KMS-11 (cell line): ENCODE measurements around the gene ZNF689.

Source experiments
- H2AFZ ChIP-seq: fragments of 200-600 bp; sonication (generic); 2 replicates; pipeline ENCODE4 v1.6.1; 2016; ENCODE audit warnings: antibody characterized with exemption, mixed run types, low read depth
- H3K27ac ChIP-seq: fragments of 200-600 bp; sonication (generic); 2 replicates; pipeline ENCODE4 v1.6.1; 2016; ENCODE audit warnings: mild to moderate bottlenecking, mixed run types
- H3K27me3 ChIP-seq: fragments of 200-600 bp; sonication (generic); 2 replicates; pipeline ENCODE4 v1.6.1; 2017; ENCODE audit warnings: mild to moderate bottlenecking, low read depth, mixed run types, moderate library complexity; ENCODE audit not compliant: insufficient read depth
- H3K36me3 ChIP-seq: fragments of 200-600 bp; sonication (generic); 2 replicates; pipeline ENCODE4 v1.6.1; 2017; ENCODE audit warnings: mild to moderate bottlenecking, mixed run types; ENCODE audit not compliant: insufficient read depth
- H3K4me1 ChIP-seq: fragments of 200-600 bp; sonication (generic); 2 replicates; pipeline ENCODE4 v1.6.1; 2016; ENCODE audit warnings: mild to moderate bottlenecking, low read depth, mixed run types; ENCODE audit not compliant: poor library complexity, severe bottlenecking
- H3K4me2 ChIP-seq: fragments of 200-600 bp; sonication (generic); 2 replicates; pipeline ENCODE4 v1.7.0; 2016; ENCODE audit warnings: mild to moderate bottlenecking, mixed run types
- H3K4me3 ChIP-seq: fragments of 200-600 bp; sonication (generic); IDR thresholded peaks from 2 replicates; pipeline ENCODE4 v1.6.1; 2017; ENCODE audit warnings: low read depth, low read length, mixed read lengths; ENCODE audit not compliant: insufficient read depth
- H3K79me2 ChIP-seq: fragments of 200-600 bp; sonication (generic); 2 replicates; pipeline ENCODE4 v1.6.1; 2016; ENCODE audit warnings: low read depth, mixed run types; ENCODE audit not compliant: insufficient read depth
- H3K9ac ChIP-seq: fragments of 200-600 bp; sonication (generic); 2 replicates; pipeline ENCODE4 v1.6.1; 2016; ENCODE audit warnings: mild to moderate bottlenecking, mixed run types
- H4K20me1 ChIP-seq: fragments of 200-600 bp; sonication (generic); 2 replicates; pipeline ENCODE4 v1.6.1; 2016; ENCODE audit warnings: mild to moderate bottlenecking, mixed run types; ENCODE audit not compliant: insufficient read depth
- TF ChIP-seq, protein P1 (sequence below): fragments of 200-600 bp; sonication (generic); conservative IDR thresholded peaks from 2 replicates; pipeline ENCODE4 v1.6.1; 2017; ENCODE audit warnings: low read depth, mild to moderate bottlenecking, antibody characterized with exemption, low read length, moderate library complexity, mixed read lengths

The ZNF689 gene

DNA sequence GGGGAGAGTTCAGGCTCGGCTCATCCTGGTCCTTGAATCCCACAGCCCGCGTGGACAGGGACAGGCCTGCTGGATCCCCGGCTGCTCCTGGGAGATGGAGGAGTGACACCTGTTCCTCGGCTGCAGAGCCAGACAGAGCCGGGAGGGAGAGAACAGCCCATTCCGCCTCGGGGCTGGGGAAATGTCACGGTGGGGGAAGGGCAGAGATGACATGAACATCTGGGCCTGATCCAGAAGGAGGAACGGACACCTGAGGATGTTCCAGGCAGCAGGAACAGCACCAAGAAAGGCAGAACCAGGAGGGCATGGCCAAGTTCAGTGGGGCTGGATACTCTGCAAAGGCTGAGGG is 54.1 kb downstream of the ZNF689 start:
- Histone ChIP-seq H3K4me2 (peak overlapping the region; percentile 52; the same call in 1 of the 2 replicates), H4K20me1 (no peaks in the 10 kb centered on the region), H3K36me3 (no peaks in the 10 kb centered on the region), H3K27ac (no peak overlapping the region), H3K9ac (no peak overlapping the region), H3K79me2 (peaks cover 18% of the 10 kb centered on the region), H3K4me1 (peaks cover 30% of the 10 kb centered on the region), H3K27me3 (no peaks in the 10 kb centered on the region), H3K4me3 (no peak overlapping the region), H2AFZ (no peak overlapping the region)
- TF ChIP-seq, protein P1, sequence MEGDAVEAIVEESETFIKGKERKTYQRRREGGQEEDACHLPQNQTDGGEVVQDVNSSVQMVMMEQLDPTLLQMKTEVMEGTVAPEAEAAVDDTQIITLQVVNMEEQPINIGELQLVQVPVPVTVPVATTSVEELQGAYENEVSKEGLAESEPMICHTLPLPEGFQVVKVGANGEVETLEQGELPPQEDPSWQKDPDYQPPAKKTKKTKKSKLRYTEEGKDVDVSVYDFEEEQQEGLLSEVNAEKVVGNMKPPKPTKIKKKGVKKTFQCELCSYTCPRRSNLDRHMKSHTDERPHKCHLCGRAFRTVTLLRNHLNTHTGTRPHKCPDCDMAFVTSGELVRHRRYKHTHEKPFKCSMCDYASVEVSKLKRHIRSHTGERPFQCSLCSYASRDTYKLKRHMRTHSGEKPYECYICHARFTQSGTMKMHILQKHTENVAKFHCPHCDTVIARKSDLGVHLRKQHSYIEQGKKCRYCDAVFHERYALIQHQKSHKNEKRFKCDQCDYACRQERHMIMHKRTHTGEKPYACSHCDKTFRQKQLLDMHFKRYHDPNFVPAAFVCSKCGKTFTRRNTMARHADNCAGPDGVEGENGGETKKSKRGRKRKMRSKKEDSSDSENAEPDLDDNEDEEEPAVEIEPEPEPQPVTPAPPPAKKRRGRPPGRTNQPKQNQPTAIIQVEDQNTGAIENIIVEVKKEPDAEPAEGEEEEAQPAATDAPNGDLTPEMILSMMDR = no peak

GRCh38 chr16:30555315-30556124 is 54.7 kb downstream of the ZNF689 start:
- TF ChIP-seq, protein P1 = no peak
- H3K27ac ChIP-seq = no peak overlapping the region
- no peak overlapping the region for H3K9ac ChIP-seq

DNA sequence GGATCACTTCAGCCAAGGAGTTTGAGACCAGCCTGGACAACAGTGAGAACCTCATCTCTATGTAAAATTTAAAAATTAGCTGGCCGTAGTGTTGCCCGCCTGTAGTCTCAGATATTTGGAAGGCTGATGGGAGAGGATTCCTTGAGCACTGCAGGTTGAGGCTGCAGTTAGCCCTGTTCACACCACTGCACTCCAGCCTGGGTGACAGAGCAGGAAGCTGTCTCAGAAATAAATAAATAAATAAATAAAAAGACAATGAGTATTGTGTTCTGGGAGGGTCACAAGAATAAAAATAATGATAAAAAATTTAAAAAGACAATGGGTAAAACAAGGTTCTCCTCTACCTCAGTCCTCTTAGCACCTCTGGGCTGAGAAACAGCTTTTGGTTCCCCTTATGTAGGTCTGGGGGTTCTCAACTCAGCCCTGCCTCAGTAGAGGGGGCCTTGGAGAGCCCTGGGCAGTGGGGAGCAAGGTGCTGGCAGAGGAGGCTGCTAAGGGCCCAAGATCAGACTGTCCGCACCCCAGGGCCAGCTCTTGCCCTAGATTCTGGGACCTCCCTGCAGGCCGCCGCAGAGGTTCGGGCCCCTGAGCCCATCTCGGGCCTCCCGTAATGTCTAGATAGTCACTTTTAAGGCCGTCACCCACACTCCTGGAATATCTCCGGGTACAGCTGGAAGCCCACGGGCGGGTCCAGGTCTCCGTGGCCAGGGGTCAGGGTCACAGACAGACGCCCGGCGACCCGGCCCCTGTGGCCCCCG is 55.5 kb downstream of the ZNF689 start:
- H3K4me3 ChIP-seq = no peak overlapping the region
- no peaks in the 10 kb centered on the region for H3K27me3 ChIP-seq
- H3K9ac ChIP-seq = no peak overlapping the region
- H3K36me3 ChIP-seq = no peaks in the 10 kb centered on the region
- no peak overlapping the region for H3K4me2 ChIP-seq
- no peaks in the 10 kb centered on the region for H4K20me1 ChIP-seq
- TF ChIP-seq, protein P1 = no peak
- H2AFZ ChIP-seq = no peak overlapping the region
- H3K27ac ChIP-seq = no peak overlapping the region
- peaks cover 27% of the 10 kb centered on the region for H3K4me1 ChIP-seq
- peaks cover 18% of the 10 kb centered on the region for H3K79me2 ChIP-seq

More at GRCh38 chr16:30555315-30556124, 54.7 kb downstream of the ZNF689 start:
- peaks cover 27% of the 10 kb centered on the region for H3K4me1 ChIP-seq
- H3K79me2 ChIP-seq = peaks cover 18% of the 10 kb centered on the region
- H3K4me3 ChIP-seq = no peak overlapping the region
- H2AFZ ChIP-seq = no peak overlapping the region
- H4K20me1 ChIP-seq = no peaks in the 10 kb centered on the region
- H3K4me2 ChIP-seq = no peak overlapping the region
- no peaks in the 10 kb centered on the region for H3K36me3 ChIP-seq
- H3K27me3 ChIP-seq = no peaks in the 10 kb centered on the region

- no peaks in the 10 kb centered on the region for H3K27me3 ChIP-seq
- no peak overlapping the region for H2AFZ ChIP-seq
- H3K4me2 ChIP-seq = no peak overlapping the region
- H4K20me1 ChIP-seq = no peaks in the 10 kb centered on the region
- H3K79me2 ChIP-seq = peaks cover 18% of the 10 kb centered on the region
- no peak overlapping the region for H3K27ac ChIP-seq
- TF ChIP-seq, protein P1 = no peak
- no peak overlapping the region for H3K9ac ChIP-seq
- H3K4me1 ChIP-seq = peaks cover 23% of the 10 kb centered on the region
- no peak overlapping the region for H3K4me3 ChIP-seq
- H3K36me3 ChIP-seq = no peaks in the 10 kb centered on the region
Observed at GRCh38 chr16:30553393-30553899, 56.7 kb downstream of the ZNF689 start.
